Activated CD8-positive, alpha-beta memory T cell treated with anti-CD3 and anti-CD28 coated beads for 36 hours (primary cell): ENCODE data around the gene ATP13A2. TPM values are rescaled to one million over a fixed set of nuclear protein-coding genes. Genes with fewer than 3 reads are reported as not detected.

Experiments
- CTCF ChIA-PET: fragments of 350-600 bp; sonication (Branson Sonifier 250); formaldehyde crosslinking; loops from one replicate; lab custom pipeline; 2021; ENCODE audit warnings: antibody characterized with exemption; lab: Charles Lee
- POLR2A ChIA-PET: fragments of 350-600 bp; sonication (Branson Sonifier 250); formaldehyde crosslinking; loops from one replicate; lab custom pipeline; 2021; ENCODE audit warnings: antibody characterized with exemption; lab: Charles Lee
- total RNA-seq, 2 experiments: library from RNA; stranded (reverse); gene quantifications; one replicate each; pipeline ENCODE4 v1.2.3, GENCODE V29; 2021

The ATP13A2 gene
- total RNA-seq: 10 to 100 TPM; 41.3 to 46.9 TPM

- POLR2A ChIA-PET: no interaction called here
- CTCF ChIA-PET: no interaction called here
Observed at GRCh38 chr1:17011439-17012307, at the start of gene ATP13A2. Gene ATP13A2, minus strand, starts transcription at chr1:17011928. Its CDS starts 190 bp downstream, at chr1:17011738.

GRCh38 chr1:17061486-17061885 is 49.8 kb upstream of the ATP13A2 start:
- ChIA-PET POLR2A (no interaction called here), CTCF (interaction anchor here (1.0 kb wide), 1 partner anchor 449 kb away, joined by 3 read pairs; no protein-coding TSS in a partner anchor)

GRCh38 chr1:17060306-17060749 is 48.6 kb upstream of the ATP13A2 start:
- ChIA-PET CTCF (interaction anchor here (0.5 to 1.0 kb wide), 2 partner anchors 166 to 448 kb away, joined by 3 read pairs; no protein-coding TSS in a partner anchor), POLR2A (no interaction called here)

GRCh38 chr1:17059391-17060305 is 47.9 kb upstream of the ATP13A2 start:
- ChIA-PET POLR2A (no interaction called here), CTCF (interaction anchor here (0.5 kb wide), 1 partner anchor 166 kb away, joined by 3 read pairs; no protein-coding TSS in a partner anchor)

- CTCF ChIA-PET: no interaction called here
- POLR2A ChIA-PET: no interaction called here
Observed at GRCh38 chr1:17056551-17056950, 44.8 kb upstream of the ATP13A2 start.

GRCh38 chr1:17055801-17056200 is 44.1 kb upstream of the ATP13A2 start:
- ChIA-PET CTCF (no interaction called here), POLR2A (no interaction called here)

GRCh38 chr1:17053685-17054410 is 42.1 kb upstream of the ATP13A2 start, which contains the start of gene SDHB:
Gene SDHB, minus strand, starts transcription at chr1:17054032. Its CDS starts 13 bp downstream, at chr1:17054019.
- CTCF ChIA-PET: no interaction called here
- POLR2A ChIA-PET: interaction anchor here (0.9 kb wide), 1 partner anchor 149 kb away, joined by 3 read pairs; no protein-coding TSS in a partner anchor

- ChIA-PET CTCF (interaction anchor here (0.7 kb wide), 1 partner anchor 9 kb away, joined by 3 read pairs; no protein-coding TSS in a partner anchor), POLR2A (no interaction called here)
Observed at GRCh38 chr1:17053086-17053684, 41.5 kb upstream of the ATP13A2 start.

- ChIA-PET POLR2A (no interaction called here), CTCF (interaction anchor here (0.7 kb wide), 1 partner anchor 8 kb away, joined by 3 read pairs; no protein-coding TSS in a partner anchor)
Observed at GRCh38 chr1:17052641-17053040, 40.9 kb upstream of the ATP13A2 start.

GRCh38 chr1:17052038-17052437 is 40.3 kb upstream of the ATP13A2 start:
- ChIA-PET CTCF (interaction anchor here (0.7 kb wide), 1 partner anchor 8 kb away, joined by 3 read pairs; no protein-coding TSS in a partner anchor), POLR2A (no interaction called here)

GRCh38 chr1:17047924-17048323 is 36.2 kb upstream of the ATP13A2 start:
- ChIA-PET CTCF (no interaction called here), POLR2A (no interaction called here)

- ChIA-PET CTCF (interaction anchor here (1.0 kb wide), 1 partner anchor 26 kb away, joined by 4 read pairs; no protein-coding TSS in a partner anchor), POLR2A (no interaction called here)
Observed at GRCh38 chr1:17046334-17046657, 34.6 kb upstream of the ATP13A2 start.

- POLR2A ChIA-PET: no interaction called here
- CTCF ChIA-PET: interaction anchor here (1.0 kb wide), 1 partner anchor 25 kb away, joined by 4 read pairs; no protein-coding TSS in a partner anchor
Observed at GRCh38 chr1:17045634-17046333, 34.1 kb upstream of the ATP13A2 start.

GRCh38 chr1:17045150-17045549 is 33.4 kb upstream of the ATP13A2 start:
- POLR2A ChIA-PET: no interaction called here
- CTCF ChIA-PET: interaction anchor here (1.4 kb wide), 1 partner anchor 7 kb away, joined by 3 read pairs; no protein-coding TSS in a partner anchor

GRCh38 chr1:17043676-17044075 is 31.9 kb upstream of the ATP13A2 start:
- POLR2A ChIA-PET: no interaction called here
- CTCF ChIA-PET: interaction anchor here (0.5 to 1.4 kb wide), 2 partner anchors 9 to 434 kb away, joined by 3 to 4 read pairs; no protein-coding TSS in a partner anchor

GRCh38 chr1:17040135-17040534 is 28.4 kb upstream of the ATP13A2 start:
- ChIA-PET POLR2A (no interaction called here), CTCF (no interaction called here)

- ChIA-PET POLR2A (no interaction called here), CTCF (no interaction called here)
Observed at GRCh38 chr1:17039522-17039921, 27.8 kb upstream of the ATP13A2 start.

- ChIA-PET POLR2A (no interaction called here), CTCF (no interaction called here)
Observed at GRCh38 chr1:17033481-17033880, 21.8 kb upstream of the ATP13A2 start.
